GM19455 (cell line): ENCODE data around the gene F8A3.
"Not testable (repeated sequence)": the region's sequence is repeated elsewhere in the genome, so short reads cannot be mapped to it uniquely, and the experiment has no call there.

ENCODE experiments used
- ATAC-seq: cut with Tn5 transposase; IDR thresholded peaks from one replicate; pipeline ENCODE4 v1.9.1; 2021; ENCODE audit not compliant: unreplicated experiment

F8A3 gene

DNA sequence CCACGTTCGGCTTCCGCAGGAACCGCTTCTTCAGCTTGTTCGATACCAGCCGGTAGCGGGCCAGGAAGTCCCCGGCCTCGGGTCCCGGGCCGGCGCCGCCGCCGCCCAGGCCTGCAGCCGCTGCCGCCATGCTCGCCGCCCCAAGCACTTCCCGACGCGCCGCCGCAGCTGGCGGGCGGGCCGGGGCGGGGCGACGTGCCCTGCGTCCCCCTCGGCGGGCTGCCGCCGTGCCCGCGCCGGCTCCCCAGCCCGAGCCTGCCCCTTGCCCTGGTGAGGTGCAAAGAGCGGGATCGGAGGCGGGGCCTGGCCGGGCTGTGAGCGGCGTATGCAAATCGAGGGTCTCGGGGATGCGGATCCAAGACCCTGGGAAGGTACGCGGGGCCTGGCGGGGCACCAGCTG, at the start of gene F8A3:
F8A3 (minus strand) TSS at position 150 of the 400 bp plus-strand sequence; CDS start at position 130, 20 bp downstream.
- ATAC-seq: peak; percentile 92

DNA sequence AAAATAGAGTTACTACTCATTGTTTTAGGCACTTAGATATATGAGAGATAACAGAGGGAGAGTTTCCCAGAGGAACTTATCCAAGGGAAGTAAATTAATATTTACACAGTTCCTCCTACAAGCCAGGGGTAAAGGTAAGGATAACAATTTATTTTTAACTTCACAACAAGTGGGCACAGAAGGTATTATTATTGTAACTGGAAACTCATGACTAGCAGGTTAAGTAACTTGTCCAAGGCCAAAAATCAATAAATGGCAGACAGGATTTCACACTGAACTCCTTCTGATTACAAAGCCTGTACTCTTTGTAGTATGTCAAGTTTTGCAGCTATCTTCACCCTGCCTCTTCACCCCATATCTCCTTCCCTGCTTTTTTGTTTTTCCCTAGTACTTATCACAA, 46.9 kb upstream of the F8A3 start:
- ATAC-seq: no peak

GRCh38 chrX:155495134-155495533, 36.7 kb upstream of the F8A3 start:
- ATAC-seq: not testable (repeated sequence)

DNA sequence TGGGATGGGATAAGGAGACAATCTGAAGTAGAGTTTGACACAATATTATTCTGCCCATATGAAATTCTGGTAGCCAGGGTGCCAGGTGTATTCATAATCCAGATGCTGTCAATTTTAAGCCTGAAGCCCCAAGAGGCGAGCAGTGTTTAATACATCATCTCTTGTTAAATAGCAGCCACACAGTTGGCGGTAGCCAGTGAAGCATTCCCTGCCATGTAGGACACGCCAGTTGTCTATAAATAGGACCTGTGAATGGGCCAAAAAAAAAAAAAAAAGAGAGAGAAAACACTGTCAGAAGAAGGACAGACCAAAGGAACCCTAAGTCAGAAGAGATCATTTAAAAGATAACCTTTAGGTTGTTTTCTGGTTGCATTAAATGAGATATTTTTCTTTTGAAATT, 33.0 kb upstream of the F8A3 start:
- not testable (repeated sequence) for ATAC-seq

DNA sequence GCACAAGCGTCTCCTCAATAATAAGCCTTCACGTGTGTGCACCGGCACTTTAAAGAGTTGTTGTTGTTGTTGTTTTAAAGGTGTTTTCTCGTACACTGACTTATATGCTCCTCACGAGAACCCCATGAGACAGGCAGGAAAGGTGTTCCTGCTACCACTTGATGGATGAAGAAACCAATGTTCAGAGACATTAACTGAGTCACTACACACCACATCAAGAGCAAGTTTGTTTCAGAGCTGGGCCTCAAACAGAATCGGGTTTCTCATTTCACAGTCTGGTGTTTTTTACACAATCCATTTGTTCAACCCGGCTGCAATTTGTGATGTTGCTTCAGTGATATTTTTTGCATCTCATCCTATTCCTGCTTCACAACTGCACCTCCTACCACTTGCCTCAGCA, 18.7 kb upstream of the F8A3 start:
- ATAC-seq: not testable (repeated sequence)

- ATAC-seq: not testable (repeated sequence)
Observed at GRCh38 chrX:155466269-155466938, 8.0 kb upstream of the F8A3 start.

DNA sequence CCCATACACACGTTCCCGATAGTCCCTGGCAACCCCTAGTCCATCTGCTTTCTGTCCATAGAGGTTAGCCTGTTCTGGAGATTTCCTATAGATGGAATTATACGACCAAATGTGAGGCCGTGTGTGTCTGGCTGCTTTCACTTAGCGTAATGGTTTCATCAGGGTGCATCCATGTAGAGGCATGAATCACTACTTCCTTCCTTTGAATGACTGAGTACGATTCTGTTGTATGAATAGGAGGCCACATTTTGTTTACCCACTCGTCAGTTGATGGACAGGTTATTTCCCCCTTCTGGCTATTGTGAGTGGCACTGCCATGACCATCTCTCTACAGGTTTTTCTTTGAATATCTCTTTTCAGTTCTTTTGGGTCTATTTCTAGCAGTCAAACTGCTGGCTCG, 2.1 kb upstream of the F8A3 start:
- not testable (repeated sequence) for ATAC-seq

DNA sequence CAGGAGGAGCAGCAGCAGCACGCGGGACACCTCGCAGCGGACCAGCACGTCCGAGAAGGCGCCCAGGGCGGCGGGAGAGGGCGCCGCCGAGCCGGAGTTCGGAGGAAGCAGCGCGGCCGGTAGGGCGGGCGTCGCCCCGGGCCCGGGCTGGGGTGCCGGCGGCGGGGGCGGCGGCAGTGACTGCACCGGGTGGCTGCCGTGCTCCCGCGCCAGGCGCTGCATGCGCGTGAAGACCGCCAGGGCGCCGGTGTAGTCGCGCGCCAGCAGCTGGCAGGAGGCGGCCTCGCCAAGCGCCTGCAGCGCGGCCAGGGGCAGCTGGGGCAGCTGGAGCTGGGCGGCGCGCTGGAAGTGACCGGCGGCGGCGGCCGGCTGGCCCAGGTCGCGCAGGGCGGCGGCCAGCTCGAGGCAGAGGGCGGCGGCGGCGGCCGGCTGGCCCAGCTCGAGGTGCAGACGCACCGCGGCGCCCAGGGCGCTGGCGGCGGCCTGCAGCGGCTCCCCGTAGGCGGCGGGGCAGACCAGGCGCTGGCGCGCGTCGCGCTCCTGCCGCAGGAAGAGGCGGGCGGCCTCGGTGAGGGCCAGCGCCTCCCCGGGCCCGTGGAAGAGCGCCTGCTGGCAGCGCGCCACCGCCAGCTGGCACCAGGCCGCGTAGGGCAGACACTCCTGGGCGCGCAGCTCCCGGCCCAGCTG, 516 bp downstream of the F8A3 start:
- ATAC-seq: peak; percentile 57

GRCh38 chrX:155441097-155441496, 17.3 kb downstream of the F8A3 start:
- no peak for ATAC-seq

DNA sequence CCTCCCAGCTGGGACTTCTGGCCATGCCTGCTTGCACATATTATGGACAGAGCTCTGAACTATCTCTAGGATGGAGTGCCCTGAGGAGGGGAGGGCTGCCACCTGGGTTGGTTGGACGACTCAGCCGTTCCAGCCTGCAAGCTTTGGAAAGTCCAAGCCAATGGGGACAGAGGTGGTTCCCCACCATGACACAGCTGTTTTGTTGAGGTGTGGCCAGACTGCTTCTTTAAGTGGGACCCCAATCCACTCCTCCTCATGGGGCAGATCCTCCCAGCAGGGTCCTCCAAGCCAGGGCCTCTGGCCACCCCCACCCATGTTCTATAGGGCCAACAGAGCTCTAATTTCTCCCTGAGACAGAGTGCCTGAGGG, 22.7 kb downstream of the F8A3 start:
- ATAC-seq: no peak

DNA sequence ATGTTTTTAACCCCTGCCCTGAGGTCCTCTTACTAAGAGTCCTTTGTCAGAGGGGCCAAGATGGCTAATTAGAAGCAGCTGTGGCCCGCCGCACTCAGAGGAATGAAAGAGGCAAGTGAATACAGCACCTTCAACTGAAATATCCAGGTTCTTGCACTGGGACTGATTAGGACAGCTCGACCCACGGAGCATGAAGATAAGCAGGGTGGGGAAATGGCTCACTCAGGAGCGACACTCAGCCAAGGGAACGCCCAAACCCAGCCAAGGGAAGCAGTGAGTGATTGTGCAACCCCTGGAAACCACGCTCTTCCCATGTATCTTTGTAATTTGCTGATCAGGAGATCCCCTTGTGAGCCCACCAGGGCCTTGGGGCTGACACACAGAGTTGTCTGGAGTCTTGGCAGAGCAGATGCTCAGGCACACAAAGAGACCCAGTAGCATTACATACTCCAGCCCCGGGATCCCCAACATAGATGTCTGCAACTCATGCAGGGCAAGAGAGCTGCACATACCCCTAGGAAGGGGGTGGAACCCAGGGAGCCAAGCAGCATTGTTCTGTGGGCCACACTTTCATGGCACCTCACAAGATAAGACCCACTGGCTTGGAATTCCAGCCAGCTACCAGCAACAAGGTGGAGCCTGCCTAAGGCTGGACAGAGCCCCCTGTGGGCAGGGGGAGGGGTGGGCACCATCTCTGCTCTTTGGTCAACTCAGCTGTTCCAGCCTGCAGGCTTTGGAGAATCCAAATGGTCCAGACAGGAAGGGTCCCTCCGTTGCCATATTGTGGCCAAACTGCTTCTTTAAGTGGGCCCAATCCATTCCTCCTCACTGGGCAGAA, 23.3 kb downstream of the F8A3 start:
- no peak for ATAC-seq

DNA sequence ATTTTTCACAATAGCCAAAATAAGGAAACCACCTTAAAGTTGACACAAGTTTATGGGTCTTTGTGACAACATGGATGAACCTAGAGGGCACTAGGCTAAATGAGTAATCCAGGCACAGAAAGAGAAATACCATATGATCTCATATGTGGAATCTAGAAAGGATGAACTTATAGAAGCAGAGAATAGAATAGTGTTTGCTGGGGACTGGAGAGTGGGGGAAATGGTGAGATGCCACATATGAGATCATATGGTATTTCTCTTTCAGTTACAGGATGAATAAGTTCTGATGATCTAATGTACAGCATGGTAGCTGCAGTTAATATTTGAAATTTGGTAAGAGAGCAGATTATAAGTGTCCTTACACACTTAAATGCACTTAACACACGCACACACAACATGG, 40.7 kb downstream of the F8A3 start:
- ATAC-seq: no peak
